GM13977 (cell line): ENCODE measurements around the gene ZBTB46.

Source experiments
- DNase-seq: peaks from one replicate; pipeline ENCODE4 v3.0.0; 2012; ENCODE audit warnings: low spot score
- CTCF ChIP-seq: IDR thresholded peaks from 2 replicates; pipeline ENCODE4 v1.5.1; 2012; ENCODE audit warnings: mild to moderate bottlenecking, control low read depth; ENCODE audit not compliant: insufficient read depth; ENCODE audit errors: extremely low read depth, missing control alignments
- in situ Hi-C: fragments of 300-500 bp; cut with MboI; formaldehyde crosslinking; loops from one replicate; pipeline ENCODE4 v1.12.0; 2022; ENCODE audit warnings: low sequenced_read_pairs, low pct_unique_long_range_greater_than_20kb, mixed read lengths, inconsistent platforms; ENCODE audit not compliant: unreplicated experiment

The ZBTB46 gene

GRCh38 chr20:63785691-63786131 lies 45.4 kb downstream of the ZBTB46 start:
- in situ Hi-C loops = no loop called here
- TF ChIP-seq CTCF = no peak

DNA sequence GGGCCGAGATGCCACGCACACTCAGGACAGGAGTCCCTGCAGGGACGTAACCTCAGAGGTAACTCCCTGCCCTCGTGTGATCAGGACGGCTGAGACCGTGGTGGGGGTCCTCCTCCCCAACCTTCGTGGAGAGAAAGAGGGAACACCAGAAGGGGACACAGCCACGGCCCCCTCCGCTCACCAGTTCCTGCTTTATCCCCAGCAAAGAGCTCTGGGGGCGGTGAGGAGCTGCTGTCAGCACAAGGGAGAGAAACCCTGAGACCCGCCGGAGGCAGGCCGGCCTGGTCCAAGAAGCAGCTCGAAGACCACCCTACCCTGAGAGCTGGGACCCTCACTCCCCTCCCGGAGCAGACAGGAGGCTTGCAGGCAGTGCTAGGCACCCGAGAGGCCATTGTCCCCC lies 47.1 kb downstream of the ZBTB46 start:
- in situ Hi-C loops = no loop called here

More at GRCh38 chr20:63785691-63786131, 45.4 kb downstream of the ZBTB46 start:
- DNase-seq = no peak

DNA sequence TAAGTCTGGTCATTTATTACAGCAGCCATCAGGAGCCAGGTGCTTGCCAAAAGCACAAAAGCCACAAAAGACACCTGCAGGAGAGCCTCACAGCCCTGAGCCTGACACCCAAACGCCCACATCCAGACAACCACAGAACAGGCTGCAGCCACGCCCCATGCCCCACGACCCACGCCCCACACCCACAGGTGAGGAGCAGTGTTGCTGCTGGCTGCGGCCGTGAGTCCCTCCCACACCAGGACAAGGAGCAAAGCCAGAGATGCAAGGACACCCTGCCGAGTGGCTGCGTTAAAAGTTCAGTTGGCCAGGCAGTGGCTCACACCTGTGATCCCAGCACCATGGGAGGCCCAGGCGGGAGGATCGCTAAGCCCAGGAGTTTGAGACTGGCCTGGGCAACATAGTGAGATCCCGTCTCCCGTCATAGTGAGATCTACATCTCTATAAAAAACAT lies 48.5 kb downstream of the ZBTB46 start:
- in situ Hi-C loops = no loop called here
- no peak for TF ChIP-seq CTCF
- DNase-seq = no peak

More for the DNA sequence above, 47.1 kb downstream of the ZBTB46 start:
- no peak for DNase-seq
- TF ChIP-seq CTCF = no peak

GRCh38 chr20:63782051-63782471 lies 49.0 kb downstream of the ZBTB46 start:
- TF ChIP-seq CTCF = no peak
- in situ Hi-C loops = no loop called here
- DNase-seq = no peak

DNA sequence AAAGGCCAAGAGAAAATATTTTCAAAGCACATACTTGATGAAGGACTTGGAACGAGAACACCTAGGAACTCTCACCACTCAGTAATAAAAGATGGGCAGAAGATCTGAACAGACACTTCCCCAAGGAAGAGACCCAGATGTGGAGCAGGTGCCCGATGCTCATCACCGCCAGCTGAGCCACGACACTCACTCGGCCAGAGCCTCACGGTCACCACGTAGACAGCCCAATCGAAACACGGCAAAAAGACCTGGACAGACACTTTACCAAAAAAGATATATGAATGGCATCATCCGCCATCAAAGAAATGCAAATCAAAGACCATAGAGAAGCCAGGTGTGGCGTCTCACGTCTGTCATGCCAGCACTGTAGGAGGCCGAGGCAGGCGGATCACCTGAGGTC lies 49.9 kb downstream of the ZBTB46 start:
- TF ChIP-seq CTCF = no peak
- no peak for DNase-seq
- in situ Hi-C loops = no loop called here

DNA sequence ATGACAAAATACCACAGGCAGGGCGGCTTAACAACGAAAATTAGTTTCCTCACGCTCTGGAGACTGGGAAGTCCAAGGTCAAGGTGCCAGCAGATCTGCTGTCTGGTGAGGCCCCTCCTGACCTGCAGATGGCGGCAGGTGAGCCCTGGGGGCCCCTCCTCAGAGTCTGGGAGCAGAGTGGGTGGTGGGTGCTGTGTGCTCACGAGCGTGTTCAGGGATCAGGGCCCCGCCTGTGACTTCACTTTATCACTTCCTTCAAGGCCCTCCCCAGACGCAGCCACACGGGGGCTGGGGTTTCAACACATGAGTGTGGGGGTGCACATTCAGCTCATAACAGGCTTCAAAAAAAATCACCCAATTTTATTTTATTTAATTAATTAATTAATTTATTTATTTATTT lies 52.2 kb downstream of the ZBTB46 start:
- DNase-seq = no peak
- TF ChIP-seq CTCF = no peak

More for the DNA sequence above, 52.2 kb downstream of the ZBTB46 start:
- in situ Hi-C loops = no loop called here
